ENCODE data around the gene SERPINB1.
"Not testable (repeated sequence)": the region's sequence is repeated elsewhere in the genome, so short reads cannot be mapped to it uniquely, and the experiment has no call there.

The SERPINB1 gene

GRCh38 chr6:2810092-2810671, 31.5 kb downstream of the SERPINB1 start:
- no peak for FAIRE-seq

- no peak for FAIRE-seq
Observed at GRCh38 chr6:2809015-2809414, 32.6 kb downstream of the SERPINB1 start.

GRCh38 chr6:2807342-2808090, 34.1 kb downstream of the SERPINB1 start:
- no peak for FAIRE-seq

- FAIRE-seq = no peak
Observed at GRCh38 chr6:2806644-2807043, 35.0 kb downstream of the SERPINB1 start.

GRCh38 chr6:2805031-2805430, 36.6 kb downstream of the SERPINB1 start:
- no peak for FAIRE-seq

GRCh38 chr6:2804516-2804915, 37.1 kb downstream of the SERPINB1 start:
- FAIRE-seq = no peak

GRCh38 chr6:2803731-2804429, 37.8 kb downstream of the SERPINB1 start:
- no peak for FAIRE-seq

- FAIRE-seq = no peak
Observed at GRCh38 chr6:2802521-2803060, 39.1 kb downstream of the SERPINB1 start.

GRCh38 chr6:2801687-2802086, 40.0 kb downstream of the SERPINB1 start:
- FAIRE-seq = not testable (repeated sequence)

- no peak for FAIRE-seq
Observed at GRCh38 chr6:2800552-2801316, 40.9 kb downstream of the SERPINB1 start.

GRCh38 chr6:2799936-2800527, 41.6 kb downstream of the SERPINB1 start:
- FAIRE-seq = no peak

GRCh38 chr6:2798586-2799134, 43.0 kb downstream of the SERPINB1 start:
- no peak for FAIRE-seq

- FAIRE-seq = no peak
Observed at GRCh38 chr6:2797564-2798031, 44.1 kb downstream of the SERPINB1 start.

- no peak for FAIRE-seq
Observed at GRCh38 chr6:2796861-2797260, 44.8 kb downstream of the SERPINB1 start.

- no peak for FAIRE-seq
Observed at GRCh38 chr6:2795956-2796355, 45.7 kb downstream of the SERPINB1 start.

GRCh38 chr6:2795162-2795561, 46.5 kb downstream of the SERPINB1 start:
- no peak for FAIRE-seq

- FAIRE-seq = no peak
Observed at GRCh38 chr6:2794171-2794730, 47.4 kb downstream of the SERPINB1 start.

GRCh38 chr6:2793534-2794151, 48.0 kb downstream of the SERPINB1 start:
- FAIRE-seq = no peak

GRCh38 chr6:2792330-2793110, 49.1 kb downstream of the SERPINB1 start:
- FAIRE-seq = no peak

- FAIRE-seq = no peak
Observed at GRCh38 chr6:2791450-2791974, 50.2 kb downstream of the SERPINB1 start.

Measured in G401.6 (cell line).